K562 (cell line): ENCODE data around the gene ZNRF1.

Experiments used
- SP1 ChIP-seq: sonication (generic); formaldehyde crosslinking; IDR thresholded peaks from 2 replicates; pipeline ENCODE4 v1.8.1; 2022; ENCODE audit warnings: mild to moderate bottlenecking, missing genetic modification reagents
- TEAD4 ChIP-seq, 2 experiments: sonication (generic) in 1 of 2; formaldehyde crosslinking in 1 of 2; IDR thresholded peaks; 2 replicates each; pipeline versions ENCODE4 v1.6.1 to v1.8.0; 2012 to 2022; ENCODE audit warnings: borderline replicate concordance in 1 of 2, inconsistent platforms in 1 of 2, low read length in 1 of 2, mild to moderate bottlenecking in 1 of 2, missing genetic modification reagents in 1 of 2

- no peak for TF ChIP-seq TEAD4 (IDR thresholded peaks at IDR 0.05; ENCODE audit: low read length)
- TF ChIP-seq TEAD4 (CRISPR knock-in tag; IDR thresholded peaks at IDR 0.05; ENCODE audit: borderline replicate concordance) = no peak
- no peak for TF ChIP-seq SP1 (CRISPR knock-in tag)
Measured at GRCh38 chr16:75029854-75030253, 31.0 kb downstream of the ZNRF1 start.
